Gastroesophageal sphincter (tissue), 2 donors: ENCODE measurements around the gene HMSD.

Experiments
- EP300 ChIP-seq: sonication (generic); formaldehyde crosslinking; IDR thresholded peaks from one replicate; pipeline ENCODE4 v1.6.1; 2017; ENCODE audit warnings: antibody characterized with exemption, mild to moderate bottlenecking
- POLR2A ChIP-seq, 2 donors: fragments of 450-650 bp; IDR thresholded peaks; one replicate each; pipeline ENCODE4 v1.6.1; 2017; ENCODE audit warnings: antibody characterized with exemption in 2 of 2, mild to moderate bottlenecking in 2 of 2, moderate library complexity in 1 of 2

DNA sequence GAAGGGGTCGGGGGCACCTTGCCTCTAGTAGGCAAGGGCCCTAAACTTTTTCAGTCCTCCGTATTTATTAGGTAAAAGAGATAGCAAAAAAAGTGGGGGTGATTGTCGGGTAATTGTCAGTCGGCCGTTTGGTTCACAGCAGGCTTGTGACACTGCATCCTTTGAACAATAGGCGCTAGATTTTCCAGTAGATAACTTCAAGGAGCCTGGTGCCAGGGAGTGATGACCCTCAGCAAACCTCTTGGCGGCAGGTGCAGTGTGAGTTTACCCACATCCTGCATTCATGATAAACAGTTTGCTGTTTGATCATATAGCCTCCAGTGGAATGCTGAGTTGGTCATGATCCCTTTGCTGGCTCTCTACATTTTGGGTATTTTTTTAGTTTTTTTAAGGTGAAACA, 43.6 kb downstream of the HMSD start:
- TF ChIP-seq POLR2A (IDR thresholded peaks at IDR 0.05) = no peak
- no peak for TF ChIP-seq EP300
